ENCODE data around the gene CCDC144A.

DNA sequence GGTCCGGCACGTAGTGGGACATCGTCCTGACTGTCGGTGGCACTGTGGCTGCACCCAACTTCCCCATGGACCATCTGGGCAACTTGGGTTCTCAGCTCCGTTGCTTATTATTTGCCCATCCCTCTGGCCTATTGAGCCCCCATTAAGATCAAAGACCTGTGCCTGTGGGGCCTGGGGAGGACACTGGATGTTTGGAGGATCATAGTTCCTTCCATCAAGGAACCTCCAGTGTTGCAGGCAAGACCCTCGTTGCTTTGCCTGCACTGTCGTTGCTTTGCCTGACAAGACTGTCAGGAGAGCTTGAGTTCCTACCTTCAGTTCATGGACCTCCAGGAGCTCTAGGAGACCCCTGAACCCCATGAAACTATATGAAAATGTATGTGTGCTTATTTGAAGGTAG lies 127.2 kb downstream of the CCDC144A start:
- no peak for TF ChIP-seq CTCF (IDR thresholded peaks at IDR 0.05 in 4 of 5, conservative IDR thresholded peaks at IDR 0.05 in 1 of 5)
- no peak for TF ChIP-seq POLR2A (IDR thresholded peaks at IDR 0.05)
